Breast epithelium (tissue), 4 donors: ENCODE measurements around the gene OPRD1. TPM values are rescaled to one million over a fixed set of nuclear protein-coding genes. Genes with fewer than 3 reads are reported as not detected.
"Not testable (repeated sequence)": the region's sequence is repeated elsewhere in the genome, so short reads cannot be mapped to it uniquely, and the experiment has no call there.

ENCODE experiments used
- DNase-seq, 2 donors: peaks; one replicate each; pipeline ENCODE4 v3.0.0-alpha.2; 2019; ENCODE audit warnings: low spot score in 2 of 2
- H3K27ac ChIP-seq, 2 donors: fragments of 200-600 bp; sonication (generic) in 1 of 2; one replicate each; pipeline ENCODE4 v1.5.1; 2016 to 2019; ENCODE audit warnings: mild to moderate bottlenecking in 1 of 2
- H3K27me3 ChIP-seq, 2 donors: fragments of 200-600 bp; sonication (generic) in 1 of 2; one replicate each; pipeline versions ENCODE4 v1.5.1 to v1.6.0; 2017 to 2019; ENCODE audit warnings: control low read depth in 1 of 2, mild to moderate bottlenecking in 1 of 2
- H3K36me3 ChIP-seq: fragments of 200-600 bp; one replicate; pipeline ENCODE4 v1.5.1; 2019
- H3K4me1 ChIP-seq, 2 donors: fragments of 200-600 bp; sonication (generic); one replicate each; pipeline ENCODE4 v1.5.1; 2016 to 2019; ENCODE audit warnings: control low read depth in 1 of 2
- H3K4me3 ChIP-seq, 3 donors: fragments of 200-600 bp; sonication (generic); 1 replicate in 2 of 3; 2 replicates in 1 of 3; pipeline ENCODE4 v1.5.1; 2016 to 2019; ENCODE audit warnings: mild to moderate bottlenecking in 3 of 3, moderate library complexity in 2 of 3
- H3K9me3 ChIP-seq, 2 donors: fragments of 200-600 bp; sonication (generic) in 1 of 2; one replicate each; pipeline ENCODE4 v1.5.1; 2016 to 2019; ENCODE audit warnings: control low read depth in 1 of 2
- POLR2A ChIP-seq: fragments of 450-650 bp; IDR thresholded peaks from one replicate; pipeline ENCODE4 v1.6.1; 2016; ENCODE audit warnings: antibody characterized with exemption, mild to moderate bottlenecking, moderate library complexity
- POLR2AphosphoS5 ChIP-seq, 3 donors: sonication (generic); formaldehyde crosslinking; IDR thresholded peaks; one replicate each; pipeline ENCODE4 v1.6.1; 2017; ENCODE audit warnings: antibody characterized with exemption in 3 of 3
- intact Hi-C: fragments of 100-400 bp; cut with DNase I; formaldehyde crosslinking; loops from one replicate; pipeline ENCODE4 v1.15.1; 2023; ENCODE audit warnings: low total_unique reads
- total RNA-seq, 3 donors: library from RNA; depleted of rRNA; stranded (reverse); fragments of >200 nt; gene quantifications; one replicate each; pipeline ENCODE4 v1.1.0, GENCODE V29; 2016
- TF ChIP-seq, protein P1 (sequence below), 3 donors: fragments of 450-650 bp; IDR thresholded peaks; one replicate each; pipeline ENCODE4 v1.5.1; 2016 to 2017; ENCODE audit warnings: antibody characterized with exemption in 3 of 3, mild to moderate bottlenecking in 3 of 3, moderate library complexity in 3 of 3

The OPRD1 gene
- total RNA-seq, 3 donors from 2014 or later, result not detected

- no peaks in the 10 kb centered on the region for H3K9me3 ChIP-seq
- TF ChIP-seq POLR2AphosphoS5 (IDR thresholded peaks at IDR 0.05) (no peak), POLR2A (no peak)
- TF ChIP-seq, protein P1, sequence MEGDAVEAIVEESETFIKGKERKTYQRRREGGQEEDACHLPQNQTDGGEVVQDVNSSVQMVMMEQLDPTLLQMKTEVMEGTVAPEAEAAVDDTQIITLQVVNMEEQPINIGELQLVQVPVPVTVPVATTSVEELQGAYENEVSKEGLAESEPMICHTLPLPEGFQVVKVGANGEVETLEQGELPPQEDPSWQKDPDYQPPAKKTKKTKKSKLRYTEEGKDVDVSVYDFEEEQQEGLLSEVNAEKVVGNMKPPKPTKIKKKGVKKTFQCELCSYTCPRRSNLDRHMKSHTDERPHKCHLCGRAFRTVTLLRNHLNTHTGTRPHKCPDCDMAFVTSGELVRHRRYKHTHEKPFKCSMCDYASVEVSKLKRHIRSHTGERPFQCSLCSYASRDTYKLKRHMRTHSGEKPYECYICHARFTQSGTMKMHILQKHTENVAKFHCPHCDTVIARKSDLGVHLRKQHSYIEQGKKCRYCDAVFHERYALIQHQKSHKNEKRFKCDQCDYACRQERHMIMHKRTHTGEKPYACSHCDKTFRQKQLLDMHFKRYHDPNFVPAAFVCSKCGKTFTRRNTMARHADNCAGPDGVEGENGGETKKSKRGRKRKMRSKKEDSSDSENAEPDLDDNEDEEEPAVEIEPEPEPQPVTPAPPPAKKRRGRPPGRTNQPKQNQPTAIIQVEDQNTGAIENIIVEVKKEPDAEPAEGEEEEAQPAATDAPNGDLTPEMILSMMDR (IDR thresholded peaks at IDR 0.05), result no peak
- H3K4me1 ChIP-seq, result no peaks in the 10 kb centered on the region
- no peak overlapping the region for H3K4me3 ChIP-seq
- H3K27ac ChIP-seq, result no peak overlapping the region
- intact Hi-C loops, result no loop called here
- H3K27me3 ChIP-seq, result no peaks in the 10 kb centered on the region
- H3K36me3 ChIP-seq, result no peaks in the 10 kb centered on the region
- no peak for DNase-seq
These were observed 29.1 kb downstream of the OPRD1 start for GRCh38 chr1:28840928-28841544.

GRCh38 chr1:28845786-28846543 is 34.0 kb downstream of the OPRD1 start:
- H3K9me3 ChIP-seq, result no peaks in the 10 kb centered on the region
- TF ChIP-seq, protein P1 (IDR thresholded peaks at IDR 0.05), result no peak
- TF ChIP-seq POLR2A (no peak), POLR2AphosphoS5 (IDR thresholded peaks at IDR 0.05) (no peak)
- H3K27ac ChIP-seq, result no peak overlapping the region
- H3K27me3 ChIP-seq, result no peaks in the 10 kb centered on the region
- H3K4me3 ChIP-seq, result no peak overlapping the region
- H3K4me1 ChIP-seq, result no peaks in the 10 kb centered on the region
- no peak for DNase-seq
- intact Hi-C loops, result no loop called here
- H3K36me3 ChIP-seq, result no peaks in the 10 kb centered on the region

DNA sequence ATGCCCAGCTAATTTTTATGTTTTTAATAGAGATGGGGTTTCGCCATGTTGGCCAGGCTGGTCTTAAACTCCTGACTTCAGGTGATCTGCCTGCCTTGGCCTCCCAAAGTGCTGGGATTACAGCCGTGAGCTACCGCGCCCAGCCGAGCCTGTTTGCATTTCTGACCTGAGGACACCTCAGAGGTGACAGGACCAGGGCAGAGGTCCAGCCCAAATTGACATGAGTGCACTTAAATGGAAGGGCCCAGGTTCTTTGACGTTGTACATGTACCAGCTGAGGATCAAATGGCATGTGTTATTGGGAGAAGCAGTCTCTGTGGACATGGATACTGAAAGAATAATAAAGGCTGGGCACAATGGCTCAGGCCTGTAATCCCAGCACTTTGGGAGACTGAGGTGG is 35.2 kb downstream of the OPRD1 start:
- H3K4me3 ChIP-seq, intact Hi-C loops, H3K9me3 ChIP-seq, DNase-seq, H3K4me1 ChIP-seq, H3K27ac ChIP-seq, H3K36me3 ChIP-seq, H3K27me3 ChIP-seq: not testable (repeated sequence)

- no peak overlapping the region for H3K27ac ChIP-seq
- H3K36me3 ChIP-seq, result no peaks in the 10 kb centered on the region
- TF ChIP-seq, protein P1 (IDR thresholded peaks at IDR 0.05), result no peak
- TF ChIP-seq POLR2AphosphoS5 (IDR thresholded peaks at IDR 0.05) (no peak), POLR2A (no peak)
- H3K27me3 ChIP-seq, result no peaks in the 10 kb centered on the region
- H3K4me1 ChIP-seq, result no peaks in the 10 kb centered on the region
- intact Hi-C loops, result no loop called here
- DNase-seq, result no peak
- H3K9me3 ChIP-seq, result no peaks in the 10 kb centered on the region
- H3K4me3 ChIP-seq, result no peak overlapping the region
These were observed 36.4 kb downstream of the OPRD1 start for GRCh38 chr1:28848416-28848815.

DNA sequence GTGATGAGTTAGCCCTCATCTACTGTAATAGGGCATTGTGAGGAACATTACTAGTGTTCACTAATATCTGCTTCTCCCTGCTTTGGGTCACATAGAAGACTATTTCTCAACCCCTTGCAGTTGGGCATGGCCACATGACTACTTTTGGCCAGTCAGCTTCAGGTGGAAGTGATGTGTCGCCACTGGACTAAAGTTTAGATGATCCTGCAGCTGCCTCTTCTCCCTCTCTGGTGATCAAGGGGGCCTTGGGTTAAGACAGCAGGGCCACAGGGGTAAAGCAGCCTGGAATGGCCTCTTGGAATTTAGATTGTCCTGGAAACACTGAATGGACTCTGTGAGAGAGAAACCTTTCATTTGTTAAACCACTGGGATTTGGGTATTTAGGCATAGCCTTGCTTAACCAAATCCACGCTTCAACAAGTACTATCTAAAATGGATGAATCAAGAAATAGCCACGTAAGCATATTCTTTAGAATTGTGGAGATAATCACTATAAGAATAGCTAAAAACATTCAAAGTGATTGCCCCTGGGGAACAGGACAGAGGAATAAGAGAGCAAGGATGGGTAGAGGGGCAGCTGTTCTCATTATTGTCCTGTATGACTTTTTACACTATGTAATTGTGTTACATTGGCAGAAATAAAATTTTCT is 41.2 kb downstream of the OPRD1 start:
- Histone ChIP-seq H3K9me3 (no peaks in the 10 kb centered on the region), H3K4me3 (no peak overlapping the region), H3K27me3 (no peaks in the 10 kb centered on the region), H3K27ac (no peak overlapping the region), H3K36me3 (no peaks in the 10 kb centered on the region), H3K4me1 (no peaks in the 10 kb centered on the region)
- TF ChIP-seq POLR2AphosphoS5 (IDR thresholded peaks at IDR 0.05), result no peak
- no peak for TF ChIP-seq POLR2A
- TF ChIP-seq, protein P1 (IDR thresholded peaks at IDR 0.05), result no peak
- no peak for DNase-seq
- intact Hi-C loops, result no loop called here

DNA sequence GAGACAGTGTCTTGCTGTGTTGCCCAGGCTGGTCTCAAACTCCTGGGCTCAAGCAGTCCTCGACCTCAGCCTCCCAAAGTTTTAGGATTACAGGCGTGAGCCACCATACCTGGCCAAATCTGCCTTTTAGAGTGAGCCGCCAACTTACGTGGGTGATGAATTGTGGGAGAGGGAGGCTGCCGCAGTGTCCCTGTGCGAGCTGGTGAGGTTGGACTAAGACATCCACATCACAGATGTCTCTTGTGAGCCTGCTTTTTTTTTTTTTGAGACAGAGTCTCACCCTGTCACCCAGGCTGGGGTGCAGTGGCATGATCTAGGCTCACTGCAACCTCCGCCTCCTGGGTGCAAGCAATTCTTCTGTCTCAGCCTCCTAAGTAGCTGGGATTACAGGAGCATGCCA is 42.4 kb downstream of the OPRD1 start:
- DNase-seq, H3K27ac ChIP-seq, H3K4me1 ChIP-seq, H3K36me3 ChIP-seq, intact Hi-C loops, H3K4me3 ChIP-seq, H3K9me3 ChIP-seq, H3K27me3 ChIP-seq: not testable (repeated sequence)
